Fibroblast of mammary gland (primary cell): Measurements from ENCODE around the gene ZFP42.
"Not testable (repeated sequence)": the region's sequence is repeated elsewhere in the genome, so short reads cannot be mapped to it uniquely, and the experiment has no call there.

Experiments
- DNase-seq: peaks from one replicate; pipeline ENCODE4 v3.0.0-alpha.2; 2010; ENCODE audit warnings: low read depth
- H3K4me3 ChIP-seq: 2 replicates; pipeline ENCODE4 v1.5.1; 2011; ENCODE audit warnings: low read depth, mild to moderate bottlenecking, low read length, moderate library complexity; ENCODE audit not compliant: control insufficient read depth
- CTCF ChIP-seq: conservative IDR thresholded peaks from 2 replicates; pipeline ENCODE4 v1.5.1; 2011; ENCODE audit warnings: low read depth, low read length, inconsistent platforms; ENCODE audit not compliant: control insufficient read depth, insufficient read depth

ZFP42 gene

DNA sequence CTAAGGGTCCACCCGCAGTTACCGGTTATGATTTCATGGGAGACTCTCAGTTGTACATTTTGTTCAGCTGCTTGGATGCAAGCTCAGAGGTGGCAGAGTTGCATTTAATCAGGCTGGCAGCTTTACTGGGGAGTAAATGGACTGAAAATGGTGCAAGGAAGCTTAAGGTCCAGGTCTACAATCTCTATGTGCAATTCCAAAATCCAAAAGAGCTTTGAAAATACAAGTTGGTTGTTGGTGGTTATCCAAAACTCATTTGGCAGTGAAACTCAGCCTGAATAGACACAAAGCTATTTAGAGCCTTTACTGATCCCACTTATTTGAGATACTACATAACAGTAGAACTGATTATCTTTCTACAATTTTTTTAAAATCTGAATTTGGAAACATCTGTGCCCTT, 11.8 kb upstream of the ZFP42 start:
- no peak overlapping the region for H3K4me3 ChIP-seq
- no peak for DNase-seq
- TF ChIP-seq CTCF = no peak

DNA sequence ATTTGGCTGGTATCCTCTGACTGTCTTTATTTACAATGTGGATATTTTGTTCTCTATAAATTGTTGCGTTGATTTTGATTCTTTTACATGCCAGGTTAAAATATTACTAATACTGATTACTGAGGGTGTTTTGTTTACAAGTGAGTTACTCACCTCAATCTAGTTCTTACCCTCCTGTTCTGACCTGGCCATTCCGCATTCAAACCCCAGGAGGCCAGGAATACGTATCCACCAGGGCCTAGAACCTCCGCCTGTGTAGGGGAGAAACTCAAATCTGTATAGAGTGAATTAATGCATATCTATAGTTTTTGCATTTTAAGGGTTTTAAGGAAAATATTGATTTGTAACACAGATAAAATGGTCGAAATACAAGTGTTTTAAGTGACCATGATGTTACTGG, 2.6 kb upstream of the ZFP42 start:
- no peak for TF ChIP-seq CTCF

DNA sequence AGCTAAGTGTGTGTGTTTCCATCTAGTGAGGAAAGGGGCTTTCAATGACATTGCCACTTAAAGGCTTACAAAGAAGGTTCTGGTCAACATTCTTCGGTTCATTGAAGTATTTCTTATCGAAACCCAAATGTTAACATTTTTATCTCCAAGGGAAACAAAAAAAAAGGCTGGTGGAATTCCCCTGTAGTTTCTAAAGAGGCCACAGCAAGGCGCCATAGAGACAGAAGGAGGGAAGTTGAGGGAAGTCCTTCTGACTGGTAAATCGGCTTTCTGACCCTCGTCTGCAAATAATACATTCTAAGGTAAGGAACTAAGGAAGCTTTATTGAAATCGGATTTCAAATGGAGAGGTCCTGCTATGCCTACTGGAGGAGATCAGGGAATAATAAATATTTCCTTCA, 1.7 kb upstream of the ZFP42 start:
- peak; percentile 25 for DNase-seq
- TF ChIP-seq CTCF = peak; percentile 36
- no peak overlapping the region for H3K4me3 ChIP-seq

More for the DNA sequence above, 2.6 kb upstream of the ZFP42 start:
- DNase-seq = no peak
- no peak overlapping the region for H3K4me3 ChIP-seq

- no peak for DNase-seq
- no peak overlapping the region for H3K4me3 ChIP-seq
- TF ChIP-seq CTCF = no peak
These were observed 1.1 kb downstream of the ZFP42 start for GRCh38 chr4:187996502-187997177.

- H3K4me3 ChIP-seq, DNase-seq: not testable (repeated sequence)
These were observed 2.4 kb downstream of the ZFP42 start for GRCh38 chr4:187997991-187998390.

DNA sequence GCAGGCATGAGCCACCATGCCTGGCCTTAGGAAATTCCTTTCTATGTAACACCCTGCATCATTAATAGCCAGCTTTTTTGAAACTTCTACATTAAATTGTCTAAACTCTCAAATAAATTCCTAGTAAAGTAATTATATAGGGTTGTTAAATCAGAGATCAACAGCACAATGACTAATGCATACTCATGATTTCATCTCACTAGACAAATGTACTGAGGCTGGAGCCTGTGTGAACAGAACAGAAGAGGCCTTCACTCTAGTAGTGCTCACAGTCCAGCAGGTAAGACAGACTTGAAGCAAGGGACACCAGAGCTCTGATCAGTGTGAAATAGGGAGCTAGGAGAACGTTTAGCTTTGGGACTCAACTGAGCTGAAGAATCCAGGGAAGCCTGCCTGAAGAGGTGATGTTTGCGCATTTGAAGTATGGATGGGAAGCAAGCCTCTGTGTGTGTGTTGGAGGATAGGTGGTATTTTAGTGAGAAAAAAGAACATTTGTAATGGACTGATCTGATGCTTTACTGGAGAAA, 3.9 kb downstream of the ZFP42 start:
- no peak for TF ChIP-seq CTCF
- peak; percentile 5 for DNase-seq
- no peak overlapping the region for H3K4me3 ChIP-seq

DNA sequence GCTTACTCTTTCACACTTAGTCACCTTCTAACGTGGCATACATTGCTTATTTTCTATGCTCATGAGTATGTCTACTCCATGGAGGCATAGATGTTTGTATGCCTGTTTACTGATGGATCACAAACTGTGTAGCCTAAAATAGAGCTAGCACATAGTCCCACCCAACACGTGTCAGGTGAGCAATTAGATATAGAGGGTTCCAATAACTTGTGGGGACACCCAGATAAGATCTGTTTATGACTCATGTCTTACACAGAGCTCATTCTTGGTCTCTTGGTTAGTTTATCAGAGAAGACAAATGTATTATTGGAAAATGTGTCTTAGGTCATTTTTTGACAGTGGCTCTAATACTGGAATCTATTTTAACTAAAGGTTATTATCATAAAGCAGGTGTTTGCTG, 6.8 kb downstream of the ZFP42 start:
- H3K4me3 ChIP-seq = no peak overlapping the region
- TF ChIP-seq CTCF = no peak
- DNase-seq = no peak
